HEK293 (cell line): Measurements from ENCODE around the gene SMAD2.

Experiments used
- CTCF ChIA-PET: fragments of 350-600 bp; formaldehyde crosslinking; extraction: SDS; loops from one replicate; lab custom pipeline; 2021; ENCODE audit warnings: antibody characterized with exemption; lab: Yijun Ruan, JAX
- POLR2A ChIA-PET: fragments of 300-600 bp; formaldehyde crosslinking; extraction: SDS; loops from one replicate; lab custom pipeline; 2020; ENCODE audit warnings: antibody characterized with exemption, inconsistent platforms; lab: Yijun Ruan, JAX
- H3K27ac ChIP-seq: fragments of 200-500 bp; sonication (Bioruptor generic); 2 replicates; pipeline ENCODE4 v1.5.1; 2014; ENCODE audit warnings: low read depth, low read length, control low read depth, inconsistent platforms; ENCODE audit errors: extremely low read depth
- H3K36me3 ChIP-seq, 2 experiments: fragments of 200-500 bp in 1 of 2; sonication (Bioruptor generic) in 1 of 2; 1 replicate in 1 of 2; 2 replicates in 1 of 2; pipeline ENCODE4 v1.5.1; 2014 to 2017; ENCODE audit warnings: inconsistent platforms in 2 of 2, low read length in 2 of 2; ENCODE audit not compliant: control insufficient read depth in 2 of 2, insufficient read depth in 1 of 2
- H3K4me1 ChIP-seq: fragments of 200-500 bp; sonication (Bioruptor generic); 2 replicates; pipeline ENCODE4 v1.5.1; 2014; ENCODE audit warnings: mild to moderate bottlenecking, low read length, inconsistent platforms; ENCODE audit not compliant: control insufficient read depth, insufficient read depth
- H3K4me3 ChIP-seq: 2 replicates; pipeline ENCODE4 v1.5.1; 2011; ENCODE audit warnings: low read depth, mild to moderate bottlenecking, control low read depth, low read length, moderate library complexity
- H3K9me3 ChIP-seq: fragments of 200-500 bp; sonication (Bioruptor generic); 2 replicates; pipeline ENCODE4 v1.5.1; 2014; ENCODE audit warnings: low read depth, low read length, inconsistent platforms; ENCODE audit not compliant: control insufficient read depth, insufficient read depth
- AEBP2 ChIP-seq: fragments of 450-650 bp; formaldehyde crosslinking; IDR thresholded peaks from 2 replicates; pipeline ENCODE4 v1.5.1; 2016; ENCODE audit warnings: missing biosample characterization, missing genetic modification characterization, borderline replicate concordance
- BCL11B ChIP-seq: fragments of 450-650 bp; formaldehyde crosslinking; IDR thresholded peaks from 2 replicates; pipeline ENCODE4 v1.5.1; 2016; ENCODE audit warnings: low read depth, missing biosample characterization, missing genetic modification characterization
- FEZF1 ChIP-seq: fragments of 450-650 bp; formaldehyde crosslinking; IDR thresholded peaks from 2 replicates; pipeline ENCODE4 v1.5.1; 2016; ENCODE audit warnings: missing biosample characterization, missing genetic modification characterization
- KLF16 ChIP-seq: fragments of 450-650 bp; formaldehyde crosslinking; IDR thresholded peaks from 2 replicates; pipeline ENCODE4 v1.5.1; 2017; ENCODE audit warnings: missing biosample characterization, missing genetic modification characterization
- PBX3 ChIP-seq: sonication (generic); formaldehyde crosslinking; IDR thresholded peaks from 2 replicates; pipeline ENCODE4 v1.8.1; 2022; ENCODE audit warnings: mild to moderate bottlenecking, moderate library complexity, missing genetic modification reagents
- TCF7L2 ChIP-seq: IDR thresholded peaks from 2 replicates; pipeline ENCODE4 v1.6.1; 2011; ENCODE audit warnings: low read depth, mild to moderate bottlenecking, inconsistent platforms, low read length, moderate library complexity, borderline replicate concordance
- ZBTB26 ChIP-seq: fragments of 450-650 bp; formaldehyde crosslinking; optimal IDR thresholded peaks from 2 replicates; pipeline ENCODE3; 2016; ENCODE audit warnings: missing biosample characterization, mild to moderate bottlenecking, missing genetic modification characterization
- ZFP3 ChIP-seq: fragments of 450-650 bp; formaldehyde crosslinking; IDR thresholded peaks from 2 replicates; pipeline ENCODE4 v1.5.1; 2016; ENCODE audit warnings: low read depth, missing biosample characterization, missing genetic modification characterization
- ZNF121 ChIP-seq: fragments of 450-650 bp; formaldehyde crosslinking; IDR thresholded peaks from 2 replicates; pipeline ENCODE4 v1.5.1; 2016; ENCODE audit warnings: missing biosample characterization, missing genetic modification characterization
- ZNF140 ChIP-seq: fragments of 450-650 bp; formaldehyde crosslinking; IDR thresholded peaks from 2 replicates; pipeline ENCODE4 v1.5.1; 2016; ENCODE audit warnings: missing biosample characterization, missing genetic modification characterization
- ZNF169 ChIP-seq: fragments of 450-650 bp; formaldehyde crosslinking; IDR thresholded peaks from 2 replicates; pipeline ENCODE4 v1.5.1; 2016; ENCODE audit warnings: missing biosample characterization, missing genetic modification characterization
- ZNF175 ChIP-seq: fragments of 450-650 bp; formaldehyde crosslinking; IDR thresholded peaks from 2 replicates; pipeline ENCODE4 v1.5.1; 2016; ENCODE audit warnings: missing biosample characterization, missing genetic modification characterization
- ZNF202 ChIP-seq: fragments of 450-650 bp; formaldehyde crosslinking; IDR thresholded peaks from 2 replicates; pipeline ENCODE4 v1.5.1; 2016; ENCODE audit warnings: missing biosample characterization, missing genetic modification characterization, borderline replicate concordance
- ZNF221 ChIP-seq: fragments of 450-650 bp; formaldehyde crosslinking; IDR thresholded peaks from 2 replicates; pipeline ENCODE4 v1.5.1; 2017; ENCODE audit warnings: missing biosample characterization, missing genetic modification characterization, borderline replicate concordance
- ZNF302 ChIP-seq: fragments of 450-650 bp; formaldehyde crosslinking; IDR thresholded peaks from 2 replicates; pipeline ENCODE4 v1.5.1; 2016; ENCODE audit warnings: missing biosample characterization, missing genetic modification characterization, low read depth
- ZNF404 ChIP-seq: fragments of 450-650 bp; formaldehyde crosslinking; IDR thresholded peaks from 2 replicates; pipeline ENCODE4 v1.5.1; 2017; ENCODE audit warnings: missing biosample characterization, missing genetic modification characterization
- ZNF518A ChIP-seq: fragments of 450-650 bp; formaldehyde crosslinking; conservative IDR thresholded peaks from 2 replicates; pipeline ENCODE4 v1.5.1; 2016; ENCODE audit warnings: low read depth, missing biosample characterization, missing genetic modification characterization
- ZNF658 ChIP-seq: fragments of 450-650 bp; formaldehyde crosslinking; IDR thresholded peaks from 2 replicates; pipeline ENCODE4; 2016; ENCODE audit warnings: missing biosample characterization, missing genetic modification characterization
- ZNF660 ChIP-seq: fragments of 450-650 bp; IDR thresholded peaks from 2 replicates; pipeline ENCODE4 v1.5.1; 2018; ENCODE audit warnings: missing biosample characterization, mild to moderate bottlenecking, missing genetic modification characterization
- ZNF664 ChIP-seq: fragments of 450-650 bp; formaldehyde crosslinking; IDR thresholded peaks from 2 replicates; pipeline ENCODE4 v1.5.1; 2016; ENCODE audit warnings: missing biosample characterization, missing genetic modification characterization
- ZNF692 ChIP-seq: fragments of 450-650 bp; formaldehyde crosslinking; IDR thresholded peaks from 2 replicates; pipeline ENCODE4 v1.5.1; 2016; ENCODE audit warnings: missing biosample characterization, missing genetic modification characterization
- ZNF701 ChIP-seq: fragments of 450-650 bp; formaldehyde crosslinking; IDR thresholded peaks from 2 replicates; pipeline ENCODE4 v1.5.1; 2016; ENCODE audit warnings: missing biosample characterization, missing genetic modification characterization

The SMAD2 gene

GRCh38 chr18:47932603-47933002, 2.1 kb upstream of the SMAD2 start:
- CTCF ChIA-PET, result interaction anchor here (0.6 to 1.9 kb wide), 7 partner anchors 16 to 171 kb away, joined by 3 to 6 read pairs (median 4); no protein-coding TSS in a partner anchor
- Histone ChIP-seq H3K36me3 (no peaks in the 10 kb centered on the region; a peak in 1 of 3 replicates), H3K4me3 (no peak overlapping the region), H3K4me1 (peaks cover 5% of the 10 kb centered on the region), H3K27ac (no peak overlapping the region), H3K9me3 (no peaks in the 10 kb centered on the region)
- POLR2A ChIA-PET, result no interaction called here
- TF ChIP-seq BCL11B, result no peak
- TF ChIP-seq ZNF140 (tag by site-specific recombination), result no peak
- no peak for TF ChIP-seq ZNF221 (tag by site-specific recombination)
- TF ChIP-seq AEBP2 (tag by site-specific recombination), result no peak
- TF ChIP-seq ZNF302 (tag by site-specific recombination), result no peak
- no peak for TF ChIP-seq KLF16 (tag by site-specific recombination)
- TF ChIP-seq ZNF660 (tag by site-specific recombination), result no peak
- TF ChIP-seq ZNF169 (tag by site-specific recombination), result no peak
- no peak for TF ChIP-seq ZNF701 (tag by site-specific recombination)
- TF ChIP-seq ZNF658 (tag by site-specific recombination), result no peak
- no peak for TF ChIP-seq TCF7L2
- TF ChIP-seq ZNF518A (tag by site-specific recombination), result no peak
- no peak for TF ChIP-seq FEZF1 (tag by site-specific recombination)
- TF ChIP-seq PBX3 (CRISPR knock-in tag), result no peak
- TF ChIP-seq ZNF202, result no peak
- TF ChIP-seq ZNF404, result no peak
- no peak for TF ChIP-seq ZBTB26

GRCh38 chr18:47932190-47932589, 1.7 kb upstream of the SMAD2 start:
- ChIA-PET POLR2A (no interaction called here), CTCF (interaction anchor here (0.6 to 1.9 kb wide), 3 partner anchors 17 to 160 kb away, joined by 4 to 5 read pairs (median 4); no protein-coding TSS in a partner anchor)
- H3K27ac ChIP-seq, result no peak overlapping the region
- H3K4me3 ChIP-seq, result no peak overlapping the region
- peaks cover 6% of the 10 kb centered on the region for H3K4me1 ChIP-seq
- no peaks in the 10 kb centered on the region for H3K9me3 ChIP-seq
- no peaks in the 10 kb centered on the region; a peak in 1 of 3 replicates for H3K36me3 ChIP-seq
- TF ChIP-seq ZNF121 (tag by site-specific recombination) (no peak), ZNF692 (no peak), ZFP3 (no peak), ZNF175 (tag by site-specific recombination) (no peak), BCL11B (no peak), ZNF664 (tag by site-specific recombination) (no peak)
